ENCODE results near the gene TSHZ2.

DNA sequence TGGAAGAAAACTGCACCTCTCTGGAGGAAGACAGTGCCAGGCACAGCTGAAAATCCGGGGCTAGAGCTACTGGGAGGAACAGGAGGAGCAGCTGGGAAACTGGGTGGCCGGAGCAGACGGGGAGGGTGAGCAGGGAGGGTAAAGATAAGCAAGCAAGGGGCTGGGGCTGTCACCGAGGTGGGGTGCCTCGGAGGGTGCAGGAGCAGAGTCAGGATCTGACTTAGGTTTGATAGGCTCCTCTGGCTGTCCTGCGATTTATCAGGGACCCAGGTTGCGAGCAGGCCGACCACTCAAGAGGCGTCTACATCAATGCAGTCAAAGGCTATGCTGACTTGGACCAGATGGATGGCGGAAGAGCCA is 12.3 kb downstream of the TSHZ2 start:
- TF ChIP-seq, protein P1, sequence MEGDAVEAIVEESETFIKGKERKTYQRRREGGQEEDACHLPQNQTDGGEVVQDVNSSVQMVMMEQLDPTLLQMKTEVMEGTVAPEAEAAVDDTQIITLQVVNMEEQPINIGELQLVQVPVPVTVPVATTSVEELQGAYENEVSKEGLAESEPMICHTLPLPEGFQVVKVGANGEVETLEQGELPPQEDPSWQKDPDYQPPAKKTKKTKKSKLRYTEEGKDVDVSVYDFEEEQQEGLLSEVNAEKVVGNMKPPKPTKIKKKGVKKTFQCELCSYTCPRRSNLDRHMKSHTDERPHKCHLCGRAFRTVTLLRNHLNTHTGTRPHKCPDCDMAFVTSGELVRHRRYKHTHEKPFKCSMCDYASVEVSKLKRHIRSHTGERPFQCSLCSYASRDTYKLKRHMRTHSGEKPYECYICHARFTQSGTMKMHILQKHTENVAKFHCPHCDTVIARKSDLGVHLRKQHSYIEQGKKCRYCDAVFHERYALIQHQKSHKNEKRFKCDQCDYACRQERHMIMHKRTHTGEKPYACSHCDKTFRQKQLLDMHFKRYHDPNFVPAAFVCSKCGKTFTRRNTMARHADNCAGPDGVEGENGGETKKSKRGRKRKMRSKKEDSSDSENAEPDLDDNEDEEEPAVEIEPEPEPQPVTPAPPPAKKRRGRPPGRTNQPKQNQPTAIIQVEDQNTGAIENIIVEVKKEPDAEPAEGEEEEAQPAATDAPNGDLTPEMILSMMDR (IDR thresholded peaks at IDR 0.05): no peak
- no peak for TF ChIP-seq EZH2 (IDR thresholded peaks at IDR 0.05; ENCODE audit: borderline replicate concordance, insufficient read depth, low read depth, low read length, poor library complexity, severe bottlenecking)
